Activated CD4-positive, alpha-beta T cell treated with anti-CD3 and anti-CD28 coated beads, Interleukin-2, amount 50 U/mL, for 16 hours (primary cell): ENCODE results near the gene LDLRAP1.
A peak's percentile ranks its signal among the peaks of the same experiment; 100 is the strongest.
"Not testable (repeated sequence)": the region's sequence is repeated elsewhere in the genome, so short reads cannot be mapped to it uniquely, and the experiment has no call there.

Source experiments
- DNase-seq: peaks from one replicate; pipeline ENCODE4 v3.0.0-alpha.2; 2020

The LDLRAP1 gene, protein sequence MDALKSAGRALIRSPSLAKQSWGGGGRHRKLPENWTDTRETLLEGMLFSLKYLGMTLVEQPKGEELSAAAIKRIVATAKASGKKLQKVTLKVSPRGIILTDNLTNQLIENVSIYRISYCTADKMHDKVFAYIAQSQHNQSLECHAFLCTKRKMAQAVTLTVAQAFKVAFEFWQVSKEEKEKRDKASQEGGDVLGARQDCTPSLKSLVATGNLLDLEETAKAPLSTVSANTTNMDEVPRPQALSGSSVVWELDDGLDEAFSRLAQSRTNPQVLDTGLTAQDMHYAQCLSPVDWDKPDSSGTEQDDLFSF

DNA sequence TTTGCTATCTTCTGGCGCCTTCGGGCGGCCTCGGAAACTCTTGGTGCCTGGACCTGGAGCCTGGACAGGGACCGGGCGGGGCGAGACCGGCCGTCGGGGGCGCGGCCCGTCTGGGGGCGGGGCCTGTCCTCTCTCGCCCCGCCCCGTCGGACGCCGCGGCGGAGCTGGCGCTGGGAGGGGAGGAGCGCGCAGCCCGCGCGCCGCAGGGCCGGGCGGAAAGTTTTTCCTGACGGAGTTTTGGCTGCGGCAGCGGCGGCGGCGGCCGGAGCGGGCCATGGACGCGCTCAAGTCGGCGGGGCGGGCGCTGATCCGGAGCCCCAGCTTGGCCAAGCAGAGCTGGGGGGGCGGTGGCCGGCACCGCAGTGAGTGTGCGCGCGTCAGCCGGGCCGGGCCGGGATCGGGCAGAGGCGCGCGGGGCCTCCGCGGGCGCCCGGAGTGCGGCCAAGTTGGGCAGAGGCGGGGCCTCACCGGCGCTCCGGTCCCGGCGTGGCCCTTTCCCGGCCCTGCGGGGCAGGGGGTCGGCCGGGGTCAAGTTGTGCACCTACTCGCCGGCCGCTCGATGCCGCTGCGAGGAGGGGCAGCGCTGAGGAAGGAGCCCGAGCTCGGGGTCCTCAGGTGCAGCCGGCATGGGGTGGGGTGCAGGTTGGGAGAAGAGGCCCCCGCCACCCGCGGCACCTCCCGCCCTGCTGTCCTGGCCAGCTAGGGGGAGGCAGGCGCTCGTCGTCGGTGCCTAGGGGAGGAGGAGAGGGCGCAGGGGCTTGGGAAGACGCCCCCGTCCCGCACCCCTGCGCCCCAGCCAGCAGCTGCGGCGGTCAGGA, at the start of gene LDLRAP1:
Gene LDLRAP1 (plus strand): TSS at position 182 of the 818 bp plus-strand sequence. CDS start 93 bp downstream, at position 275.
- DNase-seq, result peak; percentile 65

DNA sequence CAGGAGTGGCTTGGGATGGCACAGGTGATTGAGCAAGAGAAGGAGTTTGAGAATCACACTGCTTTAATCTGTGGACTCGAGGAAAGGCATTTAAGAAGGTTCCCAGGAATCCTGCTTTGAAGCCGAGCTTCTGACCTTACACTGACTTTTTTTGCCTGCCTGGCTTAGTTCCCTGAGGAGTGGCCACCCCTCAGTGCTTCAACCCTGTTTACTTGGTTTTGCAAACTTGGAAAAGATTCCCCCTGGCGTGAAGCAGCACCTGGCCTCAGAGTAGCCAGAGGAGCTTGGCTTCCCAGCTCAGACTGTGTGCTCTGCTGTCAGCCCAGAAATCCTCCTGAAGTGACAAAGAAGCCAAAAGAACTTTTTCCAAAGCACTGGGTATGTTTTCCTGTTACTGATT, 48.5 kb upstream of the LDLRAP1 start:
- DNase-seq, result no peak

DNA sequence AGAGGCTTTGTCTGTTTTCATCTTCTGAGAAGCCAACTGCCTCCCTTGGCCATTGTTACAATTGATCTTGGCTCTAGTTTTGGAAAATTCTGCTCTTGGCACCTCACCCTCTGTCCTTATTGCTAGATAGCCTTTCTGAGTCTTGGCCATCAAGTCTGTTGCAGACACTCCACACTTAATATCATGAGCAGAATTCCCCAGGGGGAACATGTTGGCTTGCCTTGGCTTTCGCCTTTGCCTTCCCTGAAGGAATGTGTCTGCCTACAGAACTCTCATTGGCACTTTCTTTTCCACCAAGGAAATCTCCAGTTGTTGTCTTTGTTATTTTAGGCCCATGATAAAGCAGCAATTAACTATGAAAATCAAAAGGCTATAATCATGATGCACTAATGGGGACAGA, 42.7 kb upstream of the LDLRAP1 start:
- DNase-seq, result no peak

DNA sequence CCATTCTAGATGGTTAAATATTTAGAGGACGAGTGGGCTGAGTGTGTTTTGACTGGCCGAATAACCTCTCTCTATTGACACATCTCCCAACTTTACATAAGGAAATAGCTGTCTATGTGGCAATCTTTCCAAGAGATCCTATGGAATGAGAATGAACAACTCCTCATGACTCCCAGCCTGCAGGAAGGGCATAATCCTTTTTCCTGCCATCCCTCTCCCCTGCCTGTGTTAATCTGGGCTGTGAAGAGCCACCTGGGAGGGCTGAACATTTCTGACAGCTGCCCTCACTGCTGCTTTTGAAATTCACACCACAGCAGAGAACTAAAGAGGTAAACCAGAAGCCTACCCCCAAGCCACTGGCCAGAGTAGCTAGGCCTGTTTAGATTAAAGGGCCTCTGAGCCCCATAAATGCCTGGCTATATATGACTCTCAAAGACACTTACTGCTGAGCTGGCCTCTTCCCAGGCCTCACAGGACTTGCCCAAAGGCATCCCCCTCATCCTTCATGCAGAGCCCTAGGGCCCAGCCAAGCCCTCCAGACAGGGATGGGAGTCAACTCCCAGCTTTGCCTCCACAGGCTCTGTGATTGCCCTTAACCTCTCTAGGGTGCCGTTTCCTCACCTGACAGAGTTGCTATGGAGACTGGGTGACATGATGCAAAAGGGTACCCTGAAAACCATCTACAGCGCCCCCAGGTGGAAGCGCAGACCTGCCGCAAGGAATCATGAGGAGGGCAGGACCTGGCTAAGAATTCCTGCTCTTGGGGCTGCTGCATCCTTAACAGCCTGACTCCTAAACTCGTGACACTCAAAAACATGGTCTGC, 42.0 kb upstream of the LDLRAP1 start:
- no peak for DNase-seq

DNA sequence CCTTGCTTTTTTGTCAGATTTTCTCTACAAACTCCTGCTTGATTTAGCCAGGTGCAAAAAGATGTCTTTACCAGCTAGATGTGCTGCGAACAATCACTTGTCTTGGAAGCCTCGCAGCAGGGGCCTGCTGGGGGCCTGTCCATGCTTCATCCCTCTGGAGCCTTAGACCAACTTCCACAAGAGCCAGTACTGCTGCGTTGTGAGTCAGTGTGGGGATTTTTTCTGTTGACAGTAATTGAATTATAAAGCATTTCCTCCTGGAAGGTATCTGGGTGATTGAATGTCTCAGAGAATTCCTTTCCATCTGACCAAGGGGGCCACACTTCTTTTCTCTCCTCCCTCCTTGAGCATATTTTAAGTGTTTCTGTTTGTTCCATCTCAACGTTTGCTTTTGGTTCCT, 40.4 kb upstream of the LDLRAP1 start:
- no peak for DNase-seq

DNA sequence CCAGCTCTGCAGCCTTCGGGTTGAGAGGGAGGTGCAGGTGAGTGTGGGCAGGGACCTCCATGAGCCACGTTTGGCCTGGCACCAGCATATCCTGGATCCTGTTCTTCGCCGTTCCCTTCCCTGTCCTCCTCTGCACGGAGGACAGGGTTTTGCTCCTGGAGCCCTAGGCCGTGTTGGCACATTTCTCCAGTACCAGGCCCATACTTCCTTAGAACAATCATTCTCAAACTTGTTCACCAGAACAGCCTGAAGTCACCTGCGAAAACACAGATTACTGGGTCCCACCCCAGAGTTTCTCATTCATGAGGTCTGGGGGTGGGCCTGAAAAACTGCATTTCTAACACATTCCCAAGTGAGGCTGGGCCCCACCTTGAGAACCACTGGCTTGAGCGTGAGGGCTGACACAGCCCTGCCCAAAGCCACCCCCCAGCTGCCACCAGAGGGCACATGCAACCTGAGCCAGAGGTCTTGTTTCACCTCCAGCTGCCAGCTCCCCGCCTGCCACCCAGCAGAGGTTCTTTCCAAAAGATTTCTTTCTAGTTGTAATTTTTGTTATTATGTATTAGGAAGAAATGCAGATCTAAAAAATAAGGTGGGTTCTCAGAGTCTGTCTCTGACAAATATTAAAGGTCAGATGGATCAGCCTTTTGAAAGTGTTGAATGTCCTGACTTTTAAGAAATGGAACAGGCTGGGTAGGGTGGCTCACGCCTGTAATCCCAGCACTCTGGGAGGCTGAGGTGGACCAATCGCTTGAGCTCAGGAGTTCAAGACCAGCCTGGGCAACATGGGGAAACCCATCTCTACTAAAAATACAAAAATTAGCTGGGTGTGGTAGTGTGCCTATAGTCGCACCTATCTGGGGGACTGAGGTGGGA, 39.6 kb upstream of the LDLRAP1 start:
- peak; percentile 28 for DNase-seq

DNA sequence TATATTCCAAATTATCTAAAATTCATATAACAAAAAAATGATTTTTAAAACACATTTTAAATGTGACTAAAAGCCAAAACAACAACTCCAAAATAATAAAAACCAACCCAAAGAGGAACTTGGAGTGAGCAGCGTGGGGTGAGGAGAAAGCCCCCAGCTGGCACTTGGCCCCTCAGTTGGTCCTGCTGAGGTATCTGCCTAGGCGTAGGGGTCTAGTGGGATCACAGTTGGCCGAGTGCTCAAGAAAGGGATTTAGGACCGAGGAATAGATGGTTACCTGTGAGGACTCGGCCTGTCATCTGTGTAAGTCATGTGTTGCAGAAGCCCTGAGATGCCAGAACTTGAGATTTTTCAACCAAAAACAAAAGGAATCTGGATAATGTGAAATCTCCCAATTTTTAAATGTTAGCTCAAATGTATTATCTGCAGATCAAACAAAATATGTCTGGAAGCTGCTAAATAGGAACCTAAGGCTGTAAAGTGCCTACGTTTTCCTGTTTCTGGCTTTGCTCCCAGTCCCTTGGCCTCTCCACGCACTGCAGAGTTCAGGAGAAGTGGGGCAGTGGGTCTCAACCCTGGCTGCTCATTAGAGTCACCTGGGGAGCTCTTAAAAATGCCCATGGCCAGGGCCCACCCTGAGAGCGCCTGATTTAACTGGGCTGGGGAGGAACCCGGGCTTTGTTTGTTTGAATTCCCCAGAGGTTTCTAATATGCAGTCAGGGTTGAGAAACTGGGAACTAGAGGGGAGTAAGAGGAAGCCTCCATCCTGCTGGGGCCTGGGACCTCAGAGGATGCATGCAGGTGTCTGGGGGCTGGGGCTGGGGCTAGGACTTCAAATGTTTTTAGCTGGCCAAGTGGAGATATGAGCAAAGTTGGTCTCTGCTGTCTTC, 38.5 kb upstream of the LDLRAP1 start:
- no peak for DNase-seq

DNA sequence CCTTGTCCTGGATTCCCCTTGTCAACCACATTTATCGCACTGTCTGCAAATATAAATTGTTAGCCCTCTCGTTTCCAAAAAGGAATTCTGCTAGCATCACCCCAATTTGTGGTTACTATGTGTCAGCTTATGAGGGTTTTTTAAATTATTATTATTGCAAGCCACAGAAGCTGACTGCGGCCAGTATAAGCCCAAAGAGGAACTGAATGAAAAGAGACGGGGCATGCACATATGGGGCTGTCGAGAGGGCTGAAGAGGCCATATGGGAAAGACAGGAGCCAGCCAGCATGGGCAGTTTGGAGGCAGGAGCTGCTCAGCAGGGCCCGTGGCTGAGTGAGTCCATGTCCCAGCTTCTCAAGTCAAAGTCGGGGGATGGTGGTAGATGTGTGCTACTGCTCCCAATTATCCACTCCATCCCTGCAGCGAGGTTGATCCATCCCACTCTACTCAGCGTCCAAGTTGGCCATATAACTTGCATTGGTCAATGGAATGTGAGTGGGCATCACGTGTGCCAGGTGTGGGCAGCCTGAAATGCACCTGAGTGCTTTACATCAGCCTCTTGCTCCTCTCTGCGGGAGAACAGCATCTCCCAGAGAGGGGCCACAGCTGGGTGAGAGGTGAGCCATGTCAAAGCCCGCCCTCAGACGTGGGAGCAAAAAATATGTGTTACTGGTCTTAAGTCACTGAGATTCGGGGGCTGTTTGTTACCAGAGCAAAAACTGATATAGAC, 37.6 kb upstream of the LDLRAP1 start:
- no peak for DNase-seq

DNA sequence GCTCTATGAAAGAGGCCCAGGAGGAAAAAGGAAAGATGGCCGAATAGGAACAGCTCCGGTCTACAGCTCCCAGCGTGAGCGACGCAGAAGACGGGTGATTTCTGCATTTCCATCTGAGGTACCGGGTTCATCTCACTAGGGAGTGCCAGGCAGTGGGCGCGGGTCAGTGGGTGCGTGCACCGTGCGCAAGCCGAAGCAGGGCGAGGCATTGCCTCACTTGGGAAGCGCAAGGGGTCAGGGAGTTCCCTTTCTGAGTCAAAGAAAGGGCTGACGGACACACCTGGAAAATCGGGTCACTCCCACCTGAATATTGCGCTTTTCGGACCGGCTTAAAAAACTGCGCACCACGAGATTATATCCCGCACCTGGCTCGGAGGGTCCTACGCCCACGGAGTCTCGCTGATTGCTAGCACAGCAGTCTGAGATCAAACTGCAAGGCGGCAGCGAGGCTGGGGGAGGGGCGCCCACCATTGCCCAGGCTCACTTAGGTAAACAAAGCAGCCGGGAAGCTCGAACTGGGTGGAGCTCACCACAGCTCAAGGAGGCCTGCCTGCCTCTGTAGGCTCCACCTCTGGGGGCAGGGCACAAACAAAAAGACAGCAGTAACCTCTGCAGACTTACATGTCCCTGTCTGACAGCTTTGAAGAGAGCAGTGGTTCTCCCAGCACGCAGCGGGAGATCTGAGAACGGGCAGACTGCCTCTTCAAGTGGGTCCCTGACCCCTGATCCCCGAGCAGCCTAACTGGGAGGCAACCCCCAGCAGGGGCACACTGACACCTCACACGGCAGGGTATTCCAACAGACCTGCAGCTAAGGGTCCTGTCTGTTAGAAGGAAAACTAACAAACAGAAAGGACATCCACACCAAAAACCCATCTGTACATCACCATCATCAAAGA, 36.6 kb upstream of the LDLRAP1 start:
- not testable (repeated sequence) for DNase-seq

DNA sequence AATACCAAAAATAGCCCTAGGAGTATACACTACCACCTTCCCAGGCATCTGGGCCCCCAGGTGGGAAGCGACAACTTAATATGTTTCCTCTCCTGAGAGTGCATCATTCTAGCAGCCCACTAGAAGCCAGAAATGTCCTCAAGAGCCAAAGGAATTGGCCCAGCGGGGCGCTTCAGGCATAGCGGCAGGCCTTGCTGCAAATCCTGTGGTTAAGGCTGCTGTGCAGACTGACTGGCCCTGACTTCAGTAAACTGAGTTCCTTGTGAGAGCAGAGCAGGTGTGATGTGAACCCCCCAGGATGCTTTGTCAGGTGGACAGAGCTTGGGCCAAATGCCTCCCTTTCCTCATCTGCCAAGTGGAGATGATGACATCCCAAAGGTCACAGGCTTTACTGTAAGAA, 29.7 kb upstream of the LDLRAP1 start:
- DNase-seq, result no peak

DNA sequence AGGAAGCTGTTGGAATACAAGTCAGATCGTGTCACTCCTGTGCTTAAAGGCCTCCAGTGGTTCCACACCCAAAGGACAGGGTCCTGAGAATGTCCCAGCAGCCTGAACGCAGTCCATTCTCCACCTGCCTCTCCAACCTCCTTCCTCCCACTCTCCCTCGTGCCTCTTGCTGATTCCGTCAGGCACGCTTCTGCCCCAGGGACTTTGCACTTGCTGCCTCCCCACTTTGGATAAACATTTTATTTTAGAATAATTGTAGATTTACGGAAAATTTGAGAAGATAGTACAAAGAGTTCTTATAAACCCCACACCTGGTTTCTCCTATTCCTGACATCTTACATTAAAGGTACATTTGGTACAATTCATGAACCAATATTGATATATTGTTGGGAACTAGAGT, 28.4 kb upstream of the LDLRAP1 start:
- DNase-seq, result no peak

DNA sequence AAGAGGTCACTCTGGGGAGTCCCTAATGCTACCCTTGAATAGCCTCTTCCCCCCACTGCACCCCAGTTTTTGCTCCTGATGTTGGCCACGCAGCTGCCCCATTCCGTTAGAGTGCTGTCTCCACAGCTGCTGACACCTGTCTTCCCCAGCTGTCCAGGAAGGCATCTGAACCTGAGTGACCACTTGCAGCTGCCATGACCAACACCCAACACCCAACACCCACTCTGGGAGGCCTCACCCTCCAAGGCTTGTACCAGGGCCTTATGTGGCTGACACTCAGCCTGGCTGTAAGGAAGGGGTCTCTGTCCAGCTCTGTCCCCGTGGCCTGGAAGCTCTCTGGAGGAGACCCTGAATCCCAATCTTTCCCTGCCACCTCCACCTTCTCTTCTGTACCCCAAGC, 26.7 kb upstream of the LDLRAP1 start:
- no peak for DNase-seq

DNA sequence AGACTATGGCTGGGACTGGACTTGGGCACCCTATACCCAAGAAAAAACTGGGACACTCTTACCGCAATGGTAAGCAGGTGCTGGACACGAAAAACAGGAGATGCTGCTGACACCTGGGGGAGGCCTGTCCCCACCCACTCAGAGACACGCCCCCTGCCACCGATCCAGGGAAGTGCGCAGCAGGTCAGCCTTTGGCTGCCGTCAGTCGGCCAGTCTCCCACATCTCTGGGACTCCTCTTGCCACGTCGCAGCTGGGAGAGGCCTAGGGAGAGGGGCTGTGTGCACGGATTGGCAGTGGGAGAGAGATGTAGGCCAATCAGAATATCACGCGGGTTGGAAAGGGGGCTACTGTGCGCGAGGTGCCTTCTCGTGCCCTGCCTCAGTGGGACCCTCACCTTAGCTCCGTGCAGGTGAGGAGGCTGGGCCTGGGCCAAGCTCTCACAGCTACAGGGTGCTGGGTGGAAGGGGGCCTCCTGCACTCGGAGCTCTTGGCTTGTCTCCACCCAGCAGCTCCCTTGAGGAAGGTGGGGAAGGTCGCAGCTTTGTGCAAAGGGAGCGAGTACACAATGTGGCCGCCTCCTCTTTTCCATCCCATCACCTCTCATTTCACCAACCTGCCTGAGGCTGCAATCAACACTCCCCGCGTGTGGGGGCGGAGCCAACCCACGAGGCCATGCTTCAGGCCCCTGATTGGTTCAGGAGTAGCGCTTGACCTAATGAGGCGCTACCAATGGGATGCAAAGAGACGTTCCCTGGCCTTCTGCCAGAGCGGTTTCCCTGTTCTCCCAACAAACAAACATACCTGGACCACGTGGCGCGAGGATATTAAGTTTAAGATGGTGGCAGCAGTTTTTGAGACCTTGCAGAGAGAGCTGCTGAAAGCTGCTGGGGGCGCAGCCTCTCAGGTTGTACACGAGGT, 25.7 kb upstream of the LDLRAP1 start:
- no peak for DNase-seq

DNA sequence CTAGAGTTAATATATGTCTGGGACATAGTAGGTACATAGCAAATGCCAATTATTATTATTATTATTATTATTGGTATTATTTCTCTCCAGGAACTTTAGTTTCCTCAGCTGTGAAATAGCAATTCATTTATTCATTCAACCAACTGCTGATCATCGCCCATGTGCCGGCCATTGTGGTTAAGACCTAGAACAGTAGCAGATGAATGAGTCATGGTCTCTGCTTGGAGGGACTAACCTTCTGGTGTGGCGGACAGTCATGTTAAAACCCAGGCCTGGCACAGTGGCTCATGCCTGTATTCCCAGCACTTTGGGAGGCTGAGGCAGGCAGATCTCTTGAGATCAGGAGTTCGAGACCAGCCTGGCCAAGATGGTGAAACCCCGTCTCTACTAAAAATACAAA, 23.8 kb upstream of the LDLRAP1 start:
- DNase-seq, result no peak

DNA sequence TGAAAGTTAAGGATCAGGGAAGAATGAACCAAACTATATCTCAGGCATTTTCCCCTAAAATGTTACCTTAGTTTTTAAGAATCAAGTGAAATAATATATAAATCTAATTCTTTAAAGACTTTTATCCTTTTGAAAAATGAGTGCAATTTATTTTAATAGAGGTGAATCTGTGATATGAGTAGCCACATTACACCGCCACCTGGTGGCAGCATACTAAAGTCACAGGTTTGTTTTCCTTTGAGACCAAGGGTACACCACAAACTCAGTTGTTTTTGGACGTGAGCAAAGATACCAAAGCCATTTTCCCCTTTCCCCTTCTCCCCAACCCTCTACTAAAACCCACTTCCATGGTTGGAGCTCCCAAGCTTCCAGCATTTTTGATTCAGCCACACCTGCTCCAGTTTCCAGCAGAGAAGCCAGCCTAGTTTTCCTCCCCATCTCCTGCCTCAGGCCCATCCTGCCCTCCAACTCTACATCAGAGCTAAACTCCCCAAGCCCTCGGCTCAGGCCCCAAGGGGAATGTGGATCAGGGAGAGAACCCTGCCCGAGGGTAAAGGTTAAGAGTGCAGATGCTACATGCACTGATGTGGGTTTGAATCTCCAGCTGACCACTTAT, 22.9 kb upstream of the LDLRAP1 start:
- DNase-seq, result peak; percentile 57

DNA sequence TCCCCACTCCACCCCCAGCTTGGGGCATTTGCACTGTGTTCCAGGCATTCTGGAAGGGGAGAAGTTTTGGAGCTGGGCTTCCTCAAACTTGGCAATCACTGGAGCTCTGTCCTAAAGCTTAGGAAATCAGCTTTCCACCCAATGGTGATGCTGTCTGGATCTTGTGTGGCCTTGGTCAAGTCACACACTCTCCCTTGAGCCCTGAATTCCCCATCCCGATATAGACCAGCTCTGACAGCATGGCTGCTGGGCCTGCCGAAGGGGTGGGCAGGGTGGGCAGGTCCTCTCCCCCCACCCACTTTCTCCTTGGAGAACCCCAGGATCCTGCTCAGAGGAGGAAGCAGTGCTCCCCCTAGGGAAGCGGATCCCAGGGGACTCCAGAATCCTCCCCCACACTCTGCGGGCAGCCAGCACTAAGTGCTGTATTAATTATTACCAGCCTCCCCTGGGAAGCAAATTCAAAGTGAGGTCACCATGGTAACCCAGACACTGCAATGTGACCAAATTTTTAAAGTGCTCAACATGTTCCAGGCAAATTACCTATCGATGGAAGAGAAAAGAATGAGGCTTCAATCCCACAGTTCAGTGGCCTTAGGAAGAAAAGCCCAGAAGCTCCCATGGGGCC, 21.3 kb upstream of the LDLRAP1 start:
- DNase-seq, result no peak

DNA sequence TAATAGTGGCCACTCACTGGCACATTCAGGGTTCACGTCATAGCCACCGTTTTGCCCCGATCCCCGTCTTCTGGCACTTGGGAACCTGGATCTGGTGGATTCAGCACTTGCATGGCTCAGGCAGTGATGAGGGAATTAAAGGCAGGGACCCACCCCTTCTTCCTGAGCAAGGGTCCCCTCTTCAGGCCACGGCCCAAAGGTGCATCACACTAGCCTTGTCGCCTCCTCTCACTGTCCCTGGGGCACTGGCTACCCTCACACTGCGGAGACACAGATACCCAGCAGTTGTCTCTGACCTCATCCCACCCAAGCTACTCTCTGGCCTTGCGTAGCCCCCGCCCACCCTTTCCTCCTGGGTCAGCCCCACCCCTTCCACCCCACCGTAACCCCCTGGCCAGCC, 19.9 kb upstream of the LDLRAP1 start:
- no peak for DNase-seq
